NCI-H2081 (cell line): Measurements from ENCODE around the gene VPS29.
"Not testable (repeated sequence)": the region's sequence is repeated elsewhere in the genome, so short reads cannot be mapped to it uniquely, and the experiment has no call there.

Source experiments
- DNase-seq, 2 experiments: peaks; one replicate each; lab custom pipeline; 2025; lab: John Stamatoyannopoulos, UW

The VPS29 gene

GRCh38 chr12:110520876-110521712, 19.2 kb upstream of the VPS29 start:
- DNase-seq, result not testable (repeated sequence)

DNA sequence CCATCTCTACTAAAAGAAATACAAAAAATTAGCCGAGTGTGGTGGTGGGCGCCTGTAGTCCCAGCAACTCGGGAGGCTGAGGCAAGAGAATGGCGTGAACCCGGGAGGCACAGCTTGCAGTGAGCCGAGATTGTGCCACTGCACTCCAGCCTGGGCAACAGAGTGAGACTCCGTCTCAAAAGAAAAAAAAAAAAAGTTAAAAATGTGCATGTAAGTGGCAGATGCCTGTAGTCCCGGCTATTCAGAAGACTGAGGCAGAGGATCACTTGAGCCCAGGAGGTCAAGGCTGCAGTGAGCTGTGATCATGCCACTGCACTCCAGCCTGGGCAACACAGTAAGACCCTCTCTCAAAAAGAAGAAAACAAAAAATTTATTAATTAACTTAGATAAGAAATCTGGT, 16.1 kb upstream of the VPS29 start:
- not testable (repeated sequence) for DNase-seq

DNA sequence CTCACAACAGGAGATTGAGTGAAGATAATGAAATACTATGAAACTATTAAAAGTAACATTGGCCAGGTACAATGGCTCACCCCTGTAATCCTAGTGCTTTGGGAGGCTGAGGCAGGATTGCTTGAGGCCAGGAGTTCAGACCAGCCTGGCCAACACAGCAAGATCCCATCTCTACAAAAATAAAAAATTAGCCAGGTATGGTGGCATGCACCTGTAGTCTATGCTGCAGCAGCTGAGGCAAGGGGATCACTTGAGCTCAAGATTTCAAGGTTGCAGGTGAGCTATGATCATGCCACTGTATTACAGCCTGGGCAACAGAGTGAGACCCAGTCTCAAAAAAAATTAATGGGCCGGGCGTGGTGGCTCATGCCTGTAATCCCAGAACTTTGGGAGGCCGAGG, 15.1 kb upstream of the VPS29 start:
- DNase-seq, result no peak

GRCh38 chr12:110514363-110514762, 12.5 kb upstream of the VPS29 start:
- DNase-seq, result no peak

- DNase-seq, result no peak
These were observed 11.9 kb upstream of the VPS29 start for GRCh38 chr12:110513842-110514241.

- no peak for DNase-seq
These were observed 6.2 kb upstream of the VPS29 start for GRCh38 chr12:110508071-110508586.

DNA sequence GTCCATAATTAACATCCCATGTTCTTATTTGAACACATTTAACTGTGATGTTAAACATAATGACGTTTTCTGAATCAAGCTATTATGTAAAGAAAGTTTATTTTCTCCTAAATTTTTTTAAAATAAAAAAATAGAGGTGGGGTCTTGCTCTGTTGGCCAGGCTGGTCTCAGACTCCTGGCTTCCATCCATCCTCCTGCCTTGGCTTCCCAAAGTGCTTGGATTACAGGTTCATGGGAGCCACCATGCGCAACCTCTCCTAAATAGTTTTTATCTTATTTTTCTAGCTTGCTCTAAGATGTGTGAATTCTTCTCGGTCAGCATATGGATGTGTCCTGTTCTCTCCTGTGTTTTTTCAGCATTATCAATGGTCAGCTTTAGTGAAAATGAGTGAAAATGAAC, 3.4 kb upstream of the VPS29 start:
- no peak for DNase-seq

DNA sequence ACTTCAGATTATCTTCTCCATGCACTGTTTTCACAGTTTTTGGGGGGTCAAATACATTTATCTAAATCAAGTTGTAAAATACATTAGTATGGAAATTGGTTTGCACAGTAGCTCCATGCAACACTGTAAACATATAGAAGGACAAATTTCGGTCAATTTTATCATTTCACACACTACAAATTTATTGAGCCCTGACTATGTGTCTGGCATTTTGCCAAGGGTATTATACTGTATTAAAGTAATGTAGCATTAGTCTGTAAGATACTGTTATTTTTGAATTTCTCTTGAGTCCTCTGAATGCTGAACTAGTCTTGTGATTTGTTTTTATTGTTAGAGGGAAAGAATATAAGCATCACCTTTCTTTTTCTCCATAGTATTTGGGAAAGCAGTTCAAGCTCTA, 1.5 kb upstream of the VPS29 start:
- no peak for DNase-seq

- peak; percentile 51 to 82 for DNase-seq
These were observed 536 bp downstream of the VPS29 start for GRCh38 chr12:110501399-110501751.

DNA sequence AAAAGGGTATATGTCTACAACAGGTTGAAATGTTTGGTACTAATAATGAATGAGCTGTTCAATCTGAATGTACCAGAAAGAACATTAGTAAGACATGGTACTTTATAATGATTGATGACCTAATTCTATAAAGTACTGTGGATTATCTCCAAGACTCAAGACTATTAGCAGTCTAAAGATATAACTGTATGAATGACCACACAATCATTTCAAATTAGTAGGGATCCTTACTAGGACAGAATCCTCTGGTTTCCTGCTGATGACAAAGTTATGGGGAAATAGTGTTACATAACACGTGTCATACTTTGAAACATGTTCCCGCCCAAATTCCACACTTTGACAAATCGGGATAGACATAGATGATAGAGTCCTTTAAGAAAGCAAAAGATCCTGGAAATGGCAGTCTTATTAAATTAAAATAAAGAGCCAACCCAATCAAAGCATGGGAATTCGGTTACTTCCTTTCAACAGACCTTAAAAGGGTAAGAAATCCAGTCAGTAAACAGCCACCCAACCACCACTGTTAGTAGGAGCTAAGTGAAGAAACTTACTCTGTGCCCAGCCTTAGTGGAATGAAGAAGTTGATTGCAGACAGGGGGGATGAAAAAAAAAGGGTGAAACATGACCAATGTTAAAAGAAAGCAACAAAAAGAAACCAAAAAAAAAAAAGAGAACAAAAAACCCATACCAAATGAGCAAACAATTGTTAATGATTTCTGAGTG, 2.8 kb downstream of the VPS29 start:
- DNase-seq, result no peak

DNA sequence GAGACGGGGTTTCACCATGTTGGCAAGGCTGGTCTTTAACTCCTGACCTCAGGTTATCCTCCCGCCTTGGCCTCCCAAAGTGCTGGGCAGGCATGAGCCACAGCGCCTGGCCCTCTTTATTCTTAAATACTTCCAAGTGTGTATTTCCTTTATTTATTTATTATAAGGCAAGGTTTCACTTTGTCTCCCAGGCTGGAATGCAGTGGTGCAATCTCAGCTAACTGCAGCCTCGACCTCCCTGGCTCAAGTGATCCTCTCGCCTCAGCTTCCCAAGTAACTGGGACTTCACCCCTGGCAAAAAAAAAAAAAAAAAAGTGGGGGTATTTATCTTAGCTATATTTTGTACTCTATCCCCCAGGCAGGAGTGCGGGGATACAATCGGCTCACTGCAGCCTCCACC, 26.5 kb downstream of the VPS29 start:
- no peak for DNase-seq

- peak; percentile 98 to 99 for DNase-seq
These were observed 33.5 kb downstream of the VPS29 start, which contains the start of the genes FAM216A and GPN3 for GRCh38 chr12:110468214-110469048. FAM216A (plus strand) TSS chr12:110468845; CDS start chr12:110468876, 31 bp downstream. GPN3 (minus strand) TSS chr12:110468257; CDS start chr12:110468203, 54 bp downstream.

DNA sequence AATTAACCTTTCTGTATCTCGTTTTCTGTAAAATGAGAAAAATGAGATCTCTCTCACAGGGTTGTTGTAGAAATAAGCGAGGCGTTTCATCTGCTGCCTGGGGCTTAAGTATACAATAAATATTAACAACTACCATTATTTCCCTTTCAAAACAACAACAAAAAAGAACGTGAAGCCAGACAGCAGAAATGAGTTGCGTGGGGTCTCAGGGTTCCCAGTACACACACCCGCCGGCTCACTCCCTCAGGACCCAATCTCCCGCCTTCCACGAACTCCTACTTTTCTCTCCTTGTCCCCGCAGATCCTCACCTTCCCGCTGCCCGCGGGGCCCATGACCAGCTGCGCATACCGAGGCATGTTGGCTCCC, 34.1 kb downstream of the VPS29 start:
- DNase-seq, result no peak

DNA sequence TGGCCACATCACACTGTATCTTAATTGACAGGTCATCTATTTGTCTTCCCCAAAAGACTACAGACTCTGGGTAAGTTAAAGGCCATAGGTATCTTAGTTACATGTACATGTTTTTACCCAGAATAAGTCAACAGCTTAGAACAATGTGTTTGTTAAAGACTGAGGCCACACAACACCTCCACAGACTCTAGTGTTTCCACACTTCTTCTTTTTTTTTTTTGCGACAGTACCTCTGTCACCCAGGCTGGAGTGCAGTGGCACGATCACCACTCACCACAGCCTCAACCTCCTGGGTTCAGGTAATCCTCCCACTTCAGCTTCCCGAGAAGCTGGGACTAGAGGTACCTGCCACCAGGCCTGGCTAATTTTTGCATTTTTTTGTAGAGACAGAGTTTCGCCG, 35.1 kb downstream of the VPS29 start:
- DNase-seq, result no peak

DNA sequence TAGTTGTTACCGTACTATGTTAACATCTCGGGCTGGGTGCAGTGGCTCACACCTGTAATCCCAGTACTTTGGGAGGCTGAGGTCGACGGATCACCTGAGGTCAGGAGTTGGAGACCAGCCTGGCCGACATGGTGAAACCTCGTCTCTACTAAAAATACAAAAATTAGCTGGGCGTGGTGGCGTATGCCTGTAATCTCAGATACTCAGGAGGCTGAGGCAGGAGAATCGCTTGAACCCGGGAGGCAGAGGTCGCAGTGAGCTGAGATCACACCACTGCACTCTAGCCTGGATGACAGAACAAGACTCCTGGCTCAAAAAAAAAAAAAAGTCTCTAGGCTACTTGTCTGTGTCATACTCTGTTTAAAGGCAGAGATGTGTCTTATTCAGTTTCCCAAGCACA, 36.1 kb downstream of the VPS29 start:
- DNase-seq, result not testable (repeated sequence)

GRCh38 chr12:110465024-110465423, 36.9 kb downstream of the VPS29 start:
- DNase-seq, result no peak

DNA sequence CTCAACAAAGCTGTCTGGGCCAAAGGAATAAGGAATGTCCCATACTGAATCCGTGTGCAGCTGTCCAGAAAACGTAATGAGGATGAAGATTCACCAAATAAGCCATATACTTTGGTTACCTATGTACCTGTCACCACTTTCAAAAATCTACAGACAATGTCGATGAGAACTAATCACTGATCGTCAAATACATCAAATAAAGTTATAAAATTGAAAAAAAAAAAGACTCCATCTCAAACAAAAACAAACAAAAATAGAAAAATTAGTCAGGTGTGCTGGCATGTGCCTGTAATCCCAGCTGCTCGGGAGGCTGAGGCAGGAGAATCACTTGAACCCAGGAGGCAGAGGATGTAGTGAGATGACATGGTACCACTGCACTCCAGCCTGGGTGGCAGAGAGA, 40.7 kb downstream of the VPS29 start:
- not testable (repeated sequence) for DNase-seq

DNA sequence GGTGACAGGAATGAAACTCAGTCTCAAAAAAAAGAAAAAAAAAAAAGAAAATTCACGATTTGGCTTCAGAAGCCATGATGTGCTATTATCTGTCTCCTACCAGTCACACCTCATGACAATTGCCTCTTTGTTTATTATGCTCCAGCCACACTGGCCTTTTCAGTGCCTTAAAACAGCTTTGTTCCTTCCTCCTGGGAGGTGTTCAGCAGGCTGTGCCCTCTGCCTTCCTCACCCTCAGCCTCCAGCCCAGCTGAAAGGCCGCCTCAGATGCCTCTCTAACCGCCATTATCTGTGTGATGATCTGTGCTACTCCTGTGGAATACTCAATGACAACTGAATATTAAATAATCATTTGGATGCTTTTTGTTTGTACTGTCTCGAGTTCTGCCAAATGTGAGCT, 43.2 kb downstream of the VPS29 start:
- no peak for DNase-seq

DNA sequence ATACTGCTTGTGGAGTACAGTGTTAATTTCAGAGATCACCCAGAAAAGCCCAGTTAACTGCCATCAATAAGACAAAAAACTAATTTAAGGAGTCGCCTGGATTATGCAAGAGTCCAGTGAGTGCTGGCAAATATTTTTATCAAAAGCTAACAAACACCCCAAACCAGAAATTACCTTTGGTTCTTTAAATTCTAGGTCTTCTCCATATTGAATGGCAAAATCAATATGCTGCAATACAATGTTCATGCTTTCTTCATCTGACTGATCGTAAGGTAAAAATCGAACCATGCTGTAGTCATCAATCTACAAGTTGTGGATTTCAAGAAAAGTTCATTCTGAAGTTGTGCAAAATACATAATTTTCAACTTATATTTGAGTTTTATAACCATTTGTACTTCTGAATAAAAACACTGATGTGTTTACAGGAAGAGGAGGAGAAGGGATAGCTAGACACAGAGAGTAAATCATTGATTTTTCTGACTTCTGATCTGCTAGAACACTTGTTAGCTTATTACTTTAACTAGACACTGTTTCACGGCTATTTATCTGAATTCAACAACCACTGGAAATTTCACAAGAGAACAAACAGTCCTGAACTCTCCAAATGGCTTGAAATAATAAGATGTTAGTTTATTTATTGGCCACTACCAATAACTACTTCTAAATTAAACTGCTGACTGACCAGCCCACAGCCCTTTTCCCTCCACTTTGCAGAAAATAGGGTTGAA, 48.2 kb downstream of the VPS29 start:
- DNase-seq, result no peak

- no peak for DNase-seq
These were observed 50.6 kb downstream of the VPS29 start for GRCh38 chr12:110451263-110451662.

DNA sequence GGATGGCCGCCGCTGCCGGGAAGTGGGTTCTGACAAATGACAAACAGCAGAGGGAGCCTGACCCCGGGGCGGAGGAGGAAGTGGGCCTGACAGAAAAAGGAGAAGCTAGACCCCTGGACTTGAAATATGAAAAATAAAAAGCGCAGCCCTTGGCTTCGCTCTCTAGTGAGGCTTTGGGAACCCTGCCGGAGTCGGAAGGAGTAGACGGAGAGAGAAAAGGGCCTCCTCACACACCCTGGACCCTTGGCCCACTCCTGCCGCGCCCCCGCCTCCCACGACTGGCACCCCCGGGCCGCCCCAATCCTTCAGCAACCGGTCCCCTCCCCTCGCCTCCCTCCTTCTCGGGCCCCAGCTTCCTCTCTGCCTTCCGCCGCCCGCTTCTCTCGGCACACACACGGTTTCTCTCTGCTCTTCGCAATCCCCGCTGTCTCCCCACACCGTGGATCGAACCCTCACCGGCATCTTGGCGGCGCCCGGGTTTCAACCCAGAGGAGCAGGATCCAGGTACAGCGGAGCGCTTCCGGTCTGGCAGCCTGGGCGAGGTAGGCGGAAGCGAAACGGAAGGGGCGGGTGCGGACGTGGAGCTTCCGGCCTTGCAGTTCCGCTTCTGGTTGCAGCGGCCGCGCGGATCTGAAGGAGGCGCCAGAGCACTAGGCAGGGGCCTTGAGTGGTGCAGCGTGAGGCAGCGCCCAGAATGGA, 52.0 kb downstream of the VPS29 start, which contains the start of gene ARPC3:
TSS of gene ARPC3 (minus strand) at position 539 of the 699 bp plus-strand sequence. CDS start at position 462, 77 bp downstream.
- peak; percentile 96 for DNase-seq
